ENCODE measurements around the gene ZFYVE28.

DNA sequence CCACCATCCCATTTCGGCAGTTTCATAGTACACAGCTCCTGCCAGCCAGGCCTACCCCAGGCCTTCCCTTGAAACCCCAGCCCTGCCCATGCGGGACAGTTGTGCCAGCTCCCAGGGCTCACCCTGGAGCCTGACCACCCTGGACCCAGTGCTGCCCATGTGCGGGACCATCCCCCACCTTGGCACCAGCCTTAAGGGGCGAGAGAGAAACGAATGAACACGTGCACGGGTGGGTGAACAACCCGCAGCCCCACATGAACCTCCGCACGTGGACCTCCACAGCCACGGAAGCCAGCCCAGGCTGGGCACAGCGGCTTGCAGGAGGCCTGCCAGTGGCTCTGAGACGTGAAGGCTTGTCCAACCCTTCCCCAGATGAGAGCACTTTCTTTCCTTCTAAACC is 80.5 kb downstream of the ZFYVE28 start:
- TF ChIP-seq POLR2A (IDR thresholded peaks at IDR 0.05) (no peak), CTCF (IDR thresholded peaks at IDR 0.05) (no peak)
